HG03175 (cell line): ENCODE data around the gene SLC44A2.

Experiments
- ATAC-seq: cut with Tn5 transposase; IDR thresholded peaks from one replicate; pipeline ENCODE4 v1.9.1; 2021; ENCODE audit warnings: mild to moderate bottlenecking, moderate library complexity; ENCODE audit not compliant: unreplicated experiment

Gene SLC44A2

GRCh38 chr19:10615429-10616023 lies 9.8 kb upstream of the SLC44A2 start:
- no peak for ATAC-seq

- ATAC-seq: no peak
Measured at GRCh38 chr19:10617409-10618121, 7.8 kb upstream of the SLC44A2 start.

- ATAC-seq: no peak
Measured at GRCh38 chr19:10618846-10619245, 6.5 kb upstream of the SLC44A2 start.

- ATAC-seq: no peak
Measured at GRCh38 chr19:10620786-10621185, 4.6 kb upstream of the SLC44A2 start.

GRCh38 chr19:10621966-10622365 lies 3.4 kb upstream of the SLC44A2 start:
- no peak for ATAC-seq

GRCh38 chr19:10624585-10624984 lies 768 bp upstream of the SLC44A2 start:
- no peak for ATAC-seq

GRCh38 chr19:10625762-10626138 lies 397 bp downstream of the SLC44A2 start:
- no peak for ATAC-seq

- no peak for ATAC-seq
Measured at GRCh38 chr19:10631874-10632273, 6.5 kb downstream of the SLC44A2 start.

GRCh38 chr19:10634430-10634829 lies 9.1 kb downstream of the SLC44A2 start:
- ATAC-seq: no peak

- no peak for ATAC-seq
Measured at GRCh38 chr19:10634963-10635362, 9.6 kb downstream of the SLC44A2 start.

GRCh38 chr19:10636304-10636972 lies 11.1 kb downstream of the SLC44A2 start:
- ATAC-seq: no peak

GRCh38 chr19:10637894-10638293 lies 12.5 kb downstream of the SLC44A2 start:
- no peak for ATAC-seq

GRCh38 chr19:10639836-10640235 lies 14.5 kb downstream of the SLC44A2 start:
- ATAC-seq: no peak

- ATAC-seq: no peak
Measured at GRCh38 chr19:10640361-10640760, 15.0 kb downstream of the SLC44A2 start.

GRCh38 chr19:10641248-10641647 lies 15.9 kb downstream of the SLC44A2 start:
- no peak for ATAC-seq

GRCh38 chr19:10642473-10643171 lies 17.3 kb downstream of the SLC44A2 start:
- ATAC-seq: no peak

GRCh38 chr19:10643172-10643967 lies 18.0 kb downstream of the SLC44A2 start:
- no peak for ATAC-seq

GRCh38 chr19:10643968-10644259 lies 18.6 kb downstream of the SLC44A2 start:
- no peak for ATAC-seq

GRCh38 chr19:10644260-10645007 lies 19.1 kb downstream of the SLC44A2 start:
- ATAC-seq: no peak

- no peak for ATAC-seq
Measured at GRCh38 chr19:10646456-10647159, 21.3 kb downstream of the SLC44A2 start.
